GM12801 (cell line): Measurements from ENCODE around the gene RTP1.

Experiments
- CTCF ChIP-seq: IDR thresholded peaks from one replicate; pipeline ENCODE4 v1.5.1; 2011; ENCODE audit warnings: control low read depth; ENCODE audit not compliant: insufficient read length; ENCODE audit errors: extremely low read depth

The RTP1 gene

GRCh38 chr3:187227658-187228258 is 30.5 kb downstream of the RTP1 start:
- no peak for TF ChIP-seq CTCF

- no peak for TF ChIP-seq CTCF
Observed at GRCh38 chr3:187228740-187229139, 31.5 kb downstream of the RTP1 start.

GRCh38 chr3:187230011-187230410 is 32.7 kb downstream of the RTP1 start:
- no peak for TF ChIP-seq CTCF

- TF ChIP-seq CTCF, result no peak
Observed at GRCh38 chr3:187236962-187237361, 39.7 kb downstream of the RTP1 start.

- TF ChIP-seq CTCF, result no peak
Observed at GRCh38 chr3:187237741-187238140, 40.5 kb downstream of the RTP1 start.

GRCh38 chr3:187238239-187238638 is 41.0 kb downstream of the RTP1 start:
- no peak for TF ChIP-seq CTCF

- no peak for TF ChIP-seq CTCF
Observed at GRCh38 chr3:187242435-187242834, 45.1 kb downstream of the RTP1 start.
